DMS 273 treated with DMSO at 0.1 percent for 48 hours (cell line): Measurements from ENCODE around the gene PAIP2.
"Not testable (repeated sequence)": the region's sequence is repeated elsewhere in the genome, so short reads cannot be mapped to it uniquely, and the experiment has no call there.

Experiments
- DNase-seq: peaks from one replicate; lab custom pipeline; 2025; lab: John Stamatoyannopoulos, UW

Gene PAIP2

GRCh38 chr5:139341689-139342422 lies at the start of gene PAIP2:
Gene PAIP2, plus strand, starts transcription at chr5:139341854. Its CDS starts 21,931 bp downstream, at chr5:139363785.
- DNase-seq: peak; percentile 95

- DNase-seq: no peak
Observed at GRCh38 chr5:139293202-139293506, 48.5 kb upstream of the PAIP2 start.

GRCh38 chr5:139293507-139294373 lies 47.9 kb upstream of the PAIP2 start, which contains the start of gene MATR3:
Gene MATR3, plus strand, starts transcription at chr5:139293740. Its CDS starts 13,676 bp downstream, at chr5:139307416.
- DNase-seq: peak; percentile 89

GRCh38 chr5:139294374-139295165 lies 47.1 kb upstream of the PAIP2 start:
- peak; percentile 58 for DNase-seq

GRCh38 chr5:139295346-139296057 lies 46.2 kb upstream of the PAIP2 start:
- DNase-seq: no peak

- DNase-seq: no peak
Observed at GRCh38 chr5:139296198-139296597, 45.5 kb upstream of the PAIP2 start.

GRCh38 chr5:139296862-139297326 lies 44.8 kb upstream of the PAIP2 start:
- DNase-seq: no peak

- DNase-seq: no peak
Observed at GRCh38 chr5:139297439-139298133, 44.1 kb upstream of the PAIP2 start.

GRCh38 chr5:139298242-139298641 lies 43.4 kb upstream of the PAIP2 start:
- no peak for DNase-seq

- no peak for DNase-seq
Observed at GRCh38 chr5:139299486-139299885, 42.2 kb upstream of the PAIP2 start.

GRCh38 chr5:139301808-139302499 lies 39.7 kb upstream of the PAIP2 start:
- no peak for DNase-seq

GRCh38 chr5:139304391-139305324 lies 37.0 kb upstream of the PAIP2 start:
- no peak for DNase-seq

GRCh38 chr5:139306197-139306596 lies 35.5 kb upstream of the PAIP2 start:
- no peak for DNase-seq

- no peak for DNase-seq
Observed at GRCh38 chr5:139306628-139307379, 34.9 kb upstream of the PAIP2 start.

- no peak for DNase-seq
Observed at GRCh38 chr5:139308797-139309196, 32.9 kb upstream of the PAIP2 start.

- DNase-seq: not testable (repeated sequence)
Observed at GRCh38 chr5:139310715-139311186, 30.9 kb upstream of the PAIP2 start.

GRCh38 chr5:139312075-139312474 lies 29.6 kb upstream of the PAIP2 start:
- peak; percentile 71 for DNase-seq

- no peak for DNase-seq
Observed at GRCh38 chr5:139314276-139314675, 27.4 kb upstream of the PAIP2 start.
